HCT116 (cell line): Measurements from ENCODE around the gene RPTOR. TPM values are rescaled to one million over a fixed set of nuclear protein-coding genes. Genes with fewer than 3 reads are reported as not detected.

ENCODE experiments used
- ATAC-seq: fragments of 200-7000 bp; cut with Tn5 transposase; 2 replicates; pipeline ENCODE4 v1.9.1; 2020; ENCODE audit warnings: mild to moderate bottlenecking, moderate library complexity
- BruUV-seq: library from RNA; stranded (reverse); fragments of 400-500 nt; replicated peaks from 2 replicates; lab custom pipeline; 2021; lab: Mats Ljungman, UMichigan
- CTCF ChIA-PET: fragments of 300-600 bp; sonication (Branson Sonifier 250); formaldehyde crosslinking; loops from one replicate; lab custom pipeline; 2021; ENCODE audit warnings: antibody characterized with exemption; lab: Charles Lee
- POLR2A ChIA-PET: fragments of 300-600, 350-600 bp; sonication (Branson Sonifier 250); formaldehyde crosslinking; loops from one replicate; lab custom pipeline; 2021; ENCODE audit warnings: antibody characterized with exemption; lab: Charles Lee
- RAD21 ChIA-PET, 2 experiments: fragments of 300-600 bp; sonication (Branson Sonifier 250); formaldehyde crosslinking; loops; one replicate each; lab custom pipeline; 2023; ENCODE audit warnings: low total read pairs in 2 of 2; ENCODE audit not compliant: uncharacterized antibody in 2 of 2, unreplicated experiment in 2 of 2, low non-redundant PET in 1 of 2; lab: Charles Lee
- DNase-seq: peaks from one replicate; pipeline ENCODE4 v3.0.0-alpha.2; 2010; ENCODE audit warnings: low read depth, low spot score
- H2AFZ ChIP-seq: fragments of 200-600 bp; shearing (Covaris generic), sonication (generic); 2 replicates; pipeline ENCODE4 v1.6.1; 2017; ENCODE audit warnings: low read depth, mixed run types, mixed read lengths, antibody characterized with exemption, low read length; ENCODE audit not compliant: poor library complexity, severe bottlenecking
- H3K27ac ChIP-seq: 2 replicates; pipeline ENCODE4 v1.5.1; 2012; ENCODE audit warnings: low read depth, low read length
- H3K27me3 ChIP-seq: fragments of 200-600 bp; sonication (generic); 2 replicates; pipeline ENCODE4 v1.6.1; 2016; ENCODE audit warnings: mixed run types, low read length, mixed read lengths; ENCODE audit not compliant: insufficient read depth
- H3K36me3 ChIP-seq, 2 experiments: fragments of 200-500 bp in 1 of 2; fragments of 200-600 bp in 1 of 2; sonication (Bioruptor generic) in 1 of 2; sonication (generic) in 1 of 2; 2 replicates each; pipeline versions ENCODE4 v1.5.1 to v1.6.1; 2014 to 2016; ENCODE audit warnings: low read length in 2 of 2, inconsistent platforms in 1 of 2, mixed read lengths in 1 of 2, mixed run types in 1 of 2; ENCODE audit not compliant: insufficient read depth in 2 of 2, control insufficient read depth in 1 of 2
- H3K4me1 ChIP-seq, 2 experiments: fragments of 200-600 bp in 1 of 2; sonication (generic) in 1 of 2; 2 replicates each; pipeline versions ENCODE4 v1.5.1 to v1.6.1; 2012 to 2017; ENCODE audit warnings: low read length in 2 of 2, inconsistent platforms in 1 of 2, mild to moderate bottlenecking in 1 of 2, mixed read lengths in 1 of 2, mixed run types in 1 of 2, moderate library complexity in 1 of 2; ENCODE audit not compliant: insufficient read depth in 2 of 2, control insufficient read depth in 1 of 2
- H3K4me2 ChIP-seq: fragments of 200-600 bp; sonication (generic); 2 replicates; pipeline ENCODE4 v1.6.1; 2017; ENCODE audit warnings: mixed run types, low read length, mixed read lengths
- H3K4me3 ChIP-seq, 2 experiments: fragments of 200-600 bp in 1 of 2; sonication (generic) in 1 of 2; replicated peaks in 1 of 2; 2 replicates each; pipeline ENCODE4 v1.5.1; 2011 to 2016; ENCODE audit warnings: low read length in 2 of 2, control low read depth in 1 of 2, low read depth in 1 of 2, mild to moderate bottlenecking in 1 of 2, mixed read lengths in 1 of 2, mixed run types in 1 of 2
- H3K79me2 ChIP-seq: fragments of 200-600 bp; sonication (generic); 2 replicates; pipeline ENCODE4 v1.6.1; 2017; ENCODE audit warnings: mild to moderate bottlenecking, mixed run types, low read length, moderate library complexity, mixed read lengths; ENCODE audit not compliant: insufficient read depth
- H3K9ac ChIP-seq: fragments of 200-600 bp; sonication (generic); 2 replicates; pipeline ENCODE4 v1.6.1; 2016; ENCODE audit warnings: low read length, mixed read lengths
- H3K9me2 ChIP-seq: fragments of 200-600 bp; sonication (generic), shearing (Covaris generic); 2 replicates; pipeline ENCODE4 v1.6.1; 2017; ENCODE audit warnings: mixed run types, mild to moderate bottlenecking, moderate library complexity; ENCODE audit not compliant: insufficient read depth
- H3K9me3 ChIP-seq, 2 experiments: fragments of 200-500 bp in 1 of 2; fragments of 200-600 bp in 1 of 2; sonication (Bioruptor generic) in 1 of 2; sonication (generic) in 1 of 2; 2 replicates each; pipeline ENCODE4 v1.6.1; 2014 to 2017; ENCODE audit warnings: low read length in 2 of 2, mixed read lengths in 2 of 2, inconsistent platforms in 1 of 2, low read depth in 1 of 2, mild to moderate bottlenecking in 1 of 2, mixed run types in 1 of 2, moderate library complexity in 1 of 2; ENCODE audit not compliant: control insufficient read depth in 1 of 2, insufficient read depth in 1 of 2
- H4K20me1 ChIP-seq: fragments of 200-600 bp; sonication (generic), shearing (Covaris generic); 2 replicates; pipeline ENCODE4 v1.6.1; 2017; ENCODE audit warnings: mixed run types, mild to moderate bottlenecking, moderate library complexity; ENCODE audit not compliant: insufficient read depth
- ATF3 ChIP-seq: IDR thresholded peaks from 2 replicates; pipeline ENCODE4 v1.6.1; 2012
- CBX3 ChIP-seq: IDR thresholded peaks from 2 replicates; pipeline ENCODE4 v1.6.1; 2012; ENCODE audit warnings: low read depth
- CEBPB ChIP-seq: IDR thresholded peaks from 2 replicates; pipeline ENCODE4 v1.6.1; 2012; ENCODE audit warnings: low read depth
- CTCF ChIP-seq, 3 experiments: fragments of 200-600 bp in 1 of 3; sonication (generic) in 1 of 3; IDR thresholded peaks in 2 of 3; conservative IDR thresholded peaks in 1 of 3; 2 replicates each; pipeline ENCODE4 v1.5.1; 2012 to 2017; ENCODE audit warnings: low read depth in 2 of 3, low read length in 2 of 3, antibody characterized with exemption in 1 of 3, borderline replicate concordance in 1 of 3, control low read depth in 1 of 3, mild to moderate bottlenecking in 1 of 3, mixed read lengths in 1 of 3, mixed run types in 1 of 3, moderate library complexity in 1 of 3; ENCODE audit not compliant: insufficient read depth in 1 of 3
- EGR1 ChIP-seq: IDR thresholded peaks from 2 replicates; pipeline ENCODE4 v1.6.1; 2012; ENCODE audit warnings: low read depth
- ELF1 ChIP-seq: IDR thresholded peaks from 2 replicates; pipeline ENCODE4 v1.6.1; 2012; ENCODE audit warnings: low read depth, borderline replicate concordance
- EZH2 ChIP-seq: fragments of 200-600 bp; sonication (generic); IDR thresholded peaks from 2 replicates; pipeline ENCODE4 v1.6.1; 2017; ENCODE audit warnings: antibody characterized with exemption, mixed run types
- EZH2phosphoT487 ChIP-seq: fragments of 200-600 bp; IDR thresholded peaks from 2 replicates; pipeline ENCODE4 v1.6.1; 2018; ENCODE audit warnings: antibody characterized with exemption, borderline replicate concordance
- FOSL1 ChIP-seq: IDR thresholded peaks from 2 replicates; pipeline ENCODE4 v1.6.1; 2012; ENCODE audit warnings: low read depth
- MAX ChIP-seq: IDR thresholded peaks from 2 replicates; pipeline ENCODE4 v1.6.1; 2012
- POLR2A ChIP-seq: IDR thresholded peaks from 2 replicates; pipeline ENCODE4 v1.7.0; 2011; ENCODE audit warnings: borderline replicate concordance; ENCODE audit not compliant: insufficient read depth, insufficient read length; ENCODE audit errors: extremely low read depth
- POLR2AphosphoS5 ChIP-seq: IDR thresholded peaks from 2 replicates; pipeline ENCODE4 v1.6.1; 2011; ENCODE audit warnings: mild to moderate bottlenecking, low read depth, low read length, moderate library complexity
- REST ChIP-seq: IDR thresholded peaks from 2 replicates; pipeline ENCODE4 v1.6.1; 2012; ENCODE audit warnings: low read depth
- SIN3A ChIP-seq: IDR thresholded peaks from 2 replicates; pipeline ENCODE4 v1.6.1; 2012; ENCODE audit warnings: low read depth
- SP1 ChIP-seq: IDR thresholded peaks from 2 replicates; pipeline ENCODE4 v1.6.1; 2012; ENCODE audit warnings: low read depth
- SRF ChIP-seq: IDR thresholded peaks from 2 replicates; pipeline ENCODE4 v1.6.1; 2012; ENCODE audit warnings: low read depth
- TCF7L2 ChIP-seq: IDR thresholded peaks from 2 replicates; pipeline ENCODE4 v1.7.0; 2011; ENCODE audit warnings: borderline replicate concordance, inconsistent platforms; ENCODE audit not compliant: insufficient read depth, insufficient read length; ENCODE audit errors: extremely low read depth
- ZBTB33 ChIP-seq: IDR thresholded peaks from 2 replicates; pipeline ENCODE4 v1.6.1; 2011; ENCODE audit warnings: mild to moderate bottlenecking, low read length, moderate library complexity; ENCODE audit not compliant: insufficient replicate concordance; ENCODE audit errors: extremely low read depth
- intact Hi-C: fragments of 100-400 bp; cut with micrococcal nuclease; formaldehyde crosslinking; loops from 2 replicates; pipeline ENCODE4 v1.10.0; 2022
- total RNA-seq: library from RNA; stranded (reverse); gene quantifications from one replicate; pipeline ENCODE4 v1.2.1, GENCODE V29; 2021; ENCODE audit not compliant: unreplicated experiment

Gene RPTOR
- total RNA-seq, 1 experiment from 2014 or later, result 69.5 TPM

GRCh38 chr17:80845863-80846671 lies 301.4 kb downstream of the RPTOR start:
- no peaks in the 10 kb centered on the region for H3K27me3 ChIP-seq
- no peak overlapping the region for H3K4me3 ChIP-seq
- ATAC-seq (no peak), DNase-seq (no peak)
- H3K9ac ChIP-seq, result no peak overlapping the region
- intact Hi-C loops, result no loop called here
- POLR2A ChIA-PET, result no interaction called here
- H3K4me1 ChIP-seq, result no peaks in the 10 kb centered on the region; a peak in 1 of 4 replicates
- no peaks in the 10 kb centered on the region for H4K20me1 ChIP-seq
- no peaks in the 10 kb centered on the region for H3K9me2 ChIP-seq
- TF ChIP-seq CBX3 (no peak), ATF3 (no peak), EGR1 (no peak), CEBPB (no peak), SP1 (no peak), CTCF (IDR thresholded peaks at IDR 0.05 in 2 of 3, conservative IDR thresholded peaks at IDR 0.05 in 1 of 3; ENCODE audit: borderline replicate concordance in 1 of 3, insufficient read depth in 1 of 3, low read depth in 2 of 3, low read length in 2 of 3) (no peak), TCF7L2 (no peak), MAX (no peak), REST (no peak), SIN3A (no peak), FOSL1 (no peak), ZBTB33 (no peak), ELF1 (no peak), EZH2 (no peak), POLR2AphosphoS5 (no peak), EZH2phosphoT487 (no peak), POLR2A (no peak), SRF (no peak)
- no TSS peak for BruUV-seq
- CTCF ChIA-PET, result no interaction called here
- no peak overlapping the region for H2AFZ ChIP-seq
- RAD21 ChIA-PET, result no interaction called here
- no peaks in the 10 kb centered on the region for H3K9me3 ChIP-seq
- peaks cover 0 to 5% of the 10 kb centered on the region in 2 experiments; a peak in 1 of 4 replicates for H3K36me3 ChIP-seq
- no peaks in the 10 kb centered on the region for H3K79me2 ChIP-seq
- H3K4me2 ChIP-seq, result no peak overlapping the region
- H3K27ac ChIP-seq, result no peak overlapping the region
